Activated T-cell treated with anti-CD3 and anti-CD28 coated beads, Interleukin-2, amount 50 U/mL, for 1 hour (primary cell): ENCODE data around the gene SCYGR2.
"Not testable (repeated sequence)": the region's sequence is repeated elsewhere in the genome, so short reads cannot be mapped to it uniquely, and the experiment has no call there.

ENCODE experiments used
- DNase-seq: peaks from one replicate; pipeline ENCODE4 v3.0.0-alpha.2; 2020

The SCYGR2 gene, protein sequence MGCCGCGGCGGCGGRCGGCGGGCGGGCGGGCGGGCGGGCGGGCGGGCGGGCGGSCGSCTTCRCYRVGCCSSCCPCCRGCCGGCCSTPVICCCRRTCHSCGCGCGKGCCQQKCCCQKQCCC

DNA sequence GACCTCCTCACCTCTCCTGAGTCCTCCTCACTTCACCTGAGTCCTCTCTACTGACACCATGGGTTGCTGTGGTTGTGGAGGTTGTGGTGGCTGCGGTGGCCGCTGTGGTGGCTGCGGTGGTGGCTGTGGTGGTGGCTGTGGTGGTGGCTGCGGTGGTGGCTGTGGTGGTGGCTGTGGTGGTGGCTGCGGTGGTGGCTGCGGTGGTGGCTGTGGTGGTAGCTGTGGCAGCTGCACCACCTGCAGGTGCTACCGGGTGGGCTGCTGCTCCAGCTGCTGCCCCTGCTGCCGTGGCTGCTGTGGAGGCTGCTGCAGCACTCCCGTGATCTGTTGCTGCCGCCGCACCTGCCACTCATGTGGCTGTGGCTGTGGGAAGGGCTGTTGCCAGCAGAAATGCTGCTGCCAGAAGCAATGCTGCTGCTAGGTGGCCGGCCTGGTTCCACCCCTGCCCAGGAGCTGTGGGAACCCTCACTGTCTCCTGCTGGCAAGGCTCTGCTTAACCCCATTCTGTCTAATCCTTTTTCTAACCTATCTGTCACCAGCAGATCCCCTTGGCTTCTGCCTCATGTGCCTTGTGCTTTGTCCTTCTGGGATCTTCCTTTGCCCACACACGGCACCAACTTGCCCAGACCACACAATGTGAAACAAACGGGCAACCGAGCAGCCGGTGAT is at the start of gene SCYGR2:
Gene SCYGR2 (plus strand): TSS at position 59 of the 669 bp plus-strand sequence. CDS start 0 bp downstream, at position 59.
- not testable (repeated sequence) for DNase-seq

DNA sequence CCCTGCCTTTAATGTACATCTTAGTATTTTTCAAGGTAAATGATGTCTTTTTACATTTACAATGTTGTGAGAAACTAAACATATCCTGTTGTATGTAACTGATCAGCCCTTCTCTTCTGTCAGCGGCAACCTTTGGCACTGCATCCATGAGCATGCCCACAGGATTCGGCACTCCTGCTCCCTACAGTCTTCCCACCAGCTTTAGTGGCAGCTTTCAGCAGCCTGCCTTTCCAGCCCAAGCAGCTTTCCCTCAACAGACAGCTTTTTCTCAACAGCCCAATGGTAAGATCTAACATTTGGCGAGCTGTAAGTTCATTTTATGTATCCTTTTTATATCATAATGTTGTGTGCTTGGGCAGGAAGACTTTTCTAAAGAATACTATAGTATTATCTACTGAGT is 46.9 kb upstream of the SCYGR2 start:
- DNase-seq: no peak

DNA sequence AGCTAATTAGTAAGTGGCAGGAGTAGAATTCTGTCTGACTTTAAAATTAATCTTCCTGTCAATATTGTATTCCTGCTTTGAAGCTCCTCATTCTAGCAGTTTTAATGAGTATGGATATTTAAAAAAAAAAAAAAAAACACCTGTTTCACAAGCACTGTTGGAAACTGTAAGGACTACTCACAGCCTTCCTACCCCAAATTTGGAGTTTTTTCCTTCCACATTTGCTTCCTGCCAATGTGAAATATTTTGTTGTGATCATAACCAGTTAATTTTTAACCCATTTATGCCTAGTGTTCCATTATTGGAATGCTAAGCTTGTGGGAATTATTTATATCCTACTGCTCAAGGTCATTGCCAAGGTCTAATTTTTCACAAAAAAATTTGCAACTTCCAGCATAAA is 36.1 kb upstream of the SCYGR2 start:
- DNase-seq: no peak

DNA sequence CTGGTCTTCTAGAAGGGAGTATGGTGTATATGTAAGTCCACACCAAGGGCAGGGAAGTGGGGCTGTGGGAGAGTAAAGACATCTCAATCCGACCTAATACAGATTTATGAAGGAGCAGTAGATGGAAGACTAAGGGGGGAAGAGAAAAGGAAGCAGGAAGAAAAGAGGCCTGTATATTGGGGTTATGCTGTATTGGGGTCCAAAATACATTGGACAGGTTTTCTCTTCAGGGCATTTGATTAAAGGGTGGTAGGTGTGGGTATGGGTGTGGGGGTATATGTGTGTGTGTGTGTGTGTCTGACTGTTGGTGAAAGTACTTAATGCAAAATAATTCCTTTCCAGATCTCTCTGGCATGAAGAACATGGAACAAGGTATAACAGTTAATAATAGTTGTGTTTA is 33.6 kb upstream of the SCYGR2 start:
- no peak for DNase-seq

DNA sequence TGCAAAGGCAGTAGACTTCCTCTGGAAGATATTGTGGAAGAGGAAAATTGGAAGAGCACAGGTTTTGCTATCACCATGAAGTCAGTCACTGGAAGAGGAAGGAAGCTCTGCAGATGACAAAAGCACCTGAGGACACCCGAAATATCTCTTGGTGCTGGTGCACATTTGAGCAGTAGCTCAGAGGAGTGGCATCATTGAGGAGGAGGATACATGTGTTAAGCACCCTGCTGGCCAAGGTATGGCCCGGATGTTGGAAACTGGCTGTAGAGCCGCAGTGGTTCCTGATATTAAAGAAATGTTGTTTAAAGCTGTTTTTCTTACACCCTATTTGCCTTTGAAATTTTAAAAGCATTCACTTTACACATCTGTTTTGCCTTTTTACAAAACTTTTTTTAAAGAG is 32.7 kb upstream of the SCYGR2 start:
- no peak for DNase-seq

DNA sequence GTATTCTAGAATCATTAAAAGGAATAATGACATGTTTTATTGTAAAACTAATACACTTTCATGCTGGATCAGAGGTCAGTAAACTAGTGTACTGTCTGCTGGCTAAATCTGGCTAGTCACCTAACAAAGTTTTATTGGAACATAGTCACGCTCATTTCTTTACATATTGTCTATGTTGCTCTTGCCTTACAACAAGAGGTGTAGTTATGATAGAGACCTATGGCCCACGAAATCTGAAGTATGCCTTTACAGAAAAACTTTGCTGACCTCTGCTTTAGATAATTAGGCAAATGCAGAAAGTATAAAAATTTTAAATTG is 29.9 kb upstream of the SCYGR2 start:
- DNase-seq: no peak

DNA sequence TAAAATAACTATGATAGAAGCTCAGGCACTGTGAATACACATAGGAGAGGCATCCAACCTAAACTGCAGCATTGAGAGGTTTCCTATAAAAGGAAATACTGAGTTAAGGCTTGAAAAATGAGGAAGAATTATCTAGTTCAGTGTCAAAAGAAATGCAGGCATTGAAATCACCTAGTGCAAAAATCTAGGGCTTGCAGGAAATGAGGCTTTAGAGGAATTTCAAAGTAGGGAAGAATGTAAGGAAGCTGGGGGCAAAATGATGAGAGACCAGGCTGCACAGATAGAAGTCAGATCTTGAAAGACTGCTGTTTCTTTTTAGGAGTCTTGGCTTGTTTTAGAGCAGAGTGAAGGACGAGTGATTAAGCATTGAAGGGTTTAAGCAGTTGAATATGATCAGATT is 28.1 kb upstream of the SCYGR2 start:
- DNase-seq: no peak

DNA sequence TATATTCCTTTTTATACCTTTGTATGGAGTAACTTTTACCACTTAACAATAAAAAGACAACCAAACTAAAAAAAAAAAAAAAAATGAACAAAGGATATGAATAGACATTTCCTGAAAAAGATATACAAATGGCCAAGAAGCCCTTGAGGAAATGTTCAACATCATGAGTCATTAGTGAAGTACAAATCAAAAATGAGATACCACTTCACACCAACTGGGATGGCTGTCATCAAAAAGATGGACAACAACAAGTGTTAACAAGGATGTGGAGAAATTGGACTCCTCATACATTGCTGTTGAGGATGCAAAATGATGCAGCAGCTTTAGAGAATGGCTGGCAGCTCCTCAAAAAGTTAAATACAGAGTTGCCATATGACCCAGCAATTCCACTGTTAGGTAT is 22.6 kb upstream of the SCYGR2 start:
- no peak for DNase-seq

DNA sequence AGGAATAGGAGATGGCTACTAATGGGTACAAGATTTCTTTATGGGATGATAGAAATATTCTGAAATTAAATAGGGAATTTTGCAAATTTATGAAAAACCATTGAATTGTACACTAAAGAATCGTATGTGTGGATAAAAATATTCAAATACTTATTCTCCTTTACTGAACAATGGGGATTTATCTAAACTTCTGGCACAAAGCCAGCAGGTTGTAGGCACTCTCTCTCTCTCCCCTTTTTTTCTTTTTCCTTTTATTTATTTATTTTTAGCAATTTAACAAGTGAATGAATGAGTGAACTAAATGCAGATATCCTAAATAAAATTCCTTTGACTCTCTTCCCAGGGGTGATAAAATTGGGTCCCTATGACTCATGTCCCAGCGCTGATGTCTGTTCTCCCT is 21.9 kb upstream of the SCYGR2 start:
- DNase-seq: no peak

DNA sequence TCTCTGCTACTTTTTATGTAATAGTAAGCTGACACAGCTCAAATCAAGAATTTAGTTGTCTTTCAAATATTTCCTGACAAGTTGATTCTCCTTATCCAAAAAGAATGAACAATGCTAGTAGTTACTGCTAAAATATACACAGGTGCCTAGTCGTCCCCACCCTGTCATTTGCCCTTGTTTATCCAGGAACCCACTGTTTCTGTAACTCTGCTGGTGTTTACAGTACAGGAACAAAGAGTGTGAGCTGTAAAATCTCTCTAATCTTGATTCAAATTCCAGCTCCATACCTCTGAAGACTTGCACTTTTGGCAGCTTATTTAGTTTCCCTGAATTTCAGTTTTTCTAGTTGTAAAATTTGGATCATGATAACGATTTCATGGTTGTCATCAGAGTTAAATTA is 21.1 kb upstream of the SCYGR2 start:
- no peak for DNase-seq

DNA sequence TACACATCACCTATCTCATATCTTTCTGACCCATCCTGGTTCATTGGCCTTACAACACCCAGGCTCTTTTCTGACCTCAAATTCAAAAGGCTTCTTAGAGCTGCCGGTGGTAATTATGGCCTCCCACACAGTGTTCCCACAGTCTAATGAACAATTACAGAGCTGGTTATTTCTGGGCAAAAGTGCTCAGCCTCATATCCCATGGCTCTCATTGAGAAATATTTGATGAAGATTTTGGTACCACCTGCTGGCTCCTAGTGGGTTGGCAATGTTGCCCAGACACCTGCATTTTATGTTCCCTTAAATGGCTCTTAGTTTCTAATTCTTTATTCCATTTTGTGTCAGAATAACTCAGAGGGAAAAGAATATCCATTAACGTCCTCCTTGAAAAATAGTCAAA is 20.1 kb upstream of the SCYGR2 start:
- no peak for DNase-seq

DNA sequence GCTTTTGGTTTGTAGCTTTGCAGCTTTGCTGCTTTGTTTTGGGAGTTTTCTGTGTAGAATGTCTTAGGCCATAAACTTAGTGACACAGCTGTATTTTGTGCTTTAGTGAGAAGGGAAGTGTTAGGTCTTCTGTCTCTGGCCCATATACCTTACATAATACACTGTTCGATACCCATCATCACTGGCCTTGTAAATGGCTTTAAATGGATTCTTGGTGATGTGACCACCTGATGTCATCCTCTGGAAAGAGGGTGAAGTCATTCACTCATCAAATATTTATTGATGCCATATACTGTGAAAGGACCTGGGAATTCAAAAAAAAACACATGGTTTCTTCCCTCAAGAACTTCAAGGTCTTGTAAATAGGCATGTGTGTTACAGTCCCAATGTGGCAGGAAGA is 18.9 kb upstream of the SCYGR2 start:
- DNase-seq: no peak

DNA sequence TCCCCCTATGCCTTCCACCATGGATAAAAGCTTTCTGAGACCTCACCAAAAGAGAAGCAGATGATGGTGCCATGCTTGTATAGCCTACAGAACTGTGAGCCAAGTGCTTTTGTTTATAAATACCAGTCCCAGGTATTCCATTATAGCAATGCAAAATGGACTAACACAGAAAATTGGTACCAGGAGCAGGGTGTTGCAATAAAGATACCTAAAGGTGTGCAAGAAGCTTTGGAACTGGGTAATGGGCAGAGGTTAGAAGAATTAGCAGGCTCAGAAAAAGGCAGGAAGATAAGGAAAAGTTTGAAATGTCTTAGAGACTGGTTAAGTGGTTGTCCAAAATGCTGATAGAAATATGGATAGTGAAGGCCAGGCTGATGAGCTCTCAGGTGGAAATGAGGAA is 16.3 kb upstream of the SCYGR2 start:
- no peak for DNase-seq

DNA sequence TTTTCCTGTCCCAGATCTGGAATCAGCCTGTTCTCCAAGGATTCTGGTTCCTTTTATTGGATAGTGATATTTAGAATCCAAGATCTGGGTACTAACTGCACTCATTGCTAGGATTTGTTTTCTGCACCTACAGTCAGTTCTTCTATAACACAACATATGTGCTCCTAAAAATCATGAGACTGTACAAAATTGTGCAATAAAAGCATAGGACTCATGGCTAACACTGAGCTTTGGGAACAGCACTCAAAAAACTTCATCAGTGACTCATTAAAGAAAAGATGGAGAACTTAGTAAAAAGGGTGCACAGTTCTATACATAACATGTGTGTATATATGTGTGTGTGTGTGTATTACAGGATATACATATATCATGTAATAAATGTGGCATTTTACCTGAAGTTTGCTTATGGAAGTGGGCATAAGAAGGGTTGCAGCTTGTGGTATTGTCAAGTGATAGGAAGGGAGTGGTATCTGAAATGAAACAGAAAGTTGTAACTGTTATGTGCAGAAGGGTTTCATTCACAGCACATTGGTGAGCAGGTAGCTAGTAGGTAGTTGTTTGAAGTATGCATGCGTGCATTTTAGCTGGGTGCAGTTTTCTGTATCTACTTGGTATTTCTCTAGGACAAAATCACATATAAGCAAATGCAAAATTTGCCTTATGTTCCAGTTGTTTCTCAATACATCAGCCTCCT is 5.9 kb upstream of the SCYGR2 start:
- no peak for DNase-seq

DNA sequence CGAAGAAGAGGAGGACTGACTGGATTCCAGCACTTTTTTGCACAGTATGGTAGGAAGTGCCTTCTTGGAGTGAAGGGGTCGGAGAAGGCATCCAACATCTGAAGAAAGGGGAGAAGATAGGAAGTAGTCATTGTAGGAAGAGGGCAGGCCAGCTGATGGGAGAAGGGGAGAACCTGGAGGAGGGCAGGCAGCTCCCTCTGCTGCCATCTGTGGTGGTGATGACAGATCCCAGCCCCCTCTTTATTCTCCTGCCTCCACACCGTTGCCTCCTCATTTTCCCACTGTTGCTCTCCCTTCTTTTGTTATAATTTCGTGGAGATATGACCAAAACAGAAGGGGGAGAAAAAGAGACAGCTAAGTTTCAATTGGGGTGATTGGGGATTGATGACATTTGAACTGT is 2.9 kb upstream of the SCYGR2 start:
- DNase-seq: no peak

DNA sequence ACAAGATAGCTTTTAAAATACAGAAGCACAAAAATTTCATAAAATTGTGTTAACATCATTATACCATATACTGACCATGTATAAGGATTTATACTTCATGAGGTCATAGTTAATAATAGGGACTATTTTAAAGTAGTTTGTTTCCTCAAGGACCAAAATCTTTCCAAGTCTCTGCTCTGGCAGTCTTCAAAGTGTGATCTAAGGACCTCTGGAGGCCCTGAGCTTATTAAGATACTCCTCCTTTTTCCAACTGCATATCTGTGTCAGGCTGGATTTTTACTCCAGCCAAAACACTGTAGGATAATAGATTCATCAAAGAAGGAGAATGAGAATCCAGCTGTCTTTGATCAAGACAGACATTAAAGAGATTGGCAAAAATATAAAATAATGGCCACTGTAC is 1.7 kb upstream of the SCYGR2 start:
- no peak for DNase-seq

DNA sequence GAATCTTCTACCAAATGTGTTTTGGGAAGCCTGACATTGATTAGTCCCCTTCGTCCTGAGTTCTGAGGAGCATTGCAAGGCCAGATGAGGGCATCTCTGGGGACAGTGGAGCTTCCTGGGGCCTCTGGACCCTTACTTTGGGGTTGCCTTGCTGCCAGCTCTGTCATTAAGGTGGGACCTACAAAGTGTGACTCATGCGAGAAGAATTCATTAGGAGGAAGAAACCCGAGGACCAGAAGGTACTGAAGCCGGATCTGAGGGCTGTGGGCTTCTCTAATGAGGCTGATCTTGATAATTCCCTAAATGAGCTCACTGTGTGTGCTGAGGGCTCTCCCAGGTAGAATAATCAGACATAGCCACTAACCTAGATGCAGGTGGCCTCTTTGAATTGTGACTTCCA is 695 bp upstream of the SCYGR2 start:
- no peak for DNase-seq

DNA sequence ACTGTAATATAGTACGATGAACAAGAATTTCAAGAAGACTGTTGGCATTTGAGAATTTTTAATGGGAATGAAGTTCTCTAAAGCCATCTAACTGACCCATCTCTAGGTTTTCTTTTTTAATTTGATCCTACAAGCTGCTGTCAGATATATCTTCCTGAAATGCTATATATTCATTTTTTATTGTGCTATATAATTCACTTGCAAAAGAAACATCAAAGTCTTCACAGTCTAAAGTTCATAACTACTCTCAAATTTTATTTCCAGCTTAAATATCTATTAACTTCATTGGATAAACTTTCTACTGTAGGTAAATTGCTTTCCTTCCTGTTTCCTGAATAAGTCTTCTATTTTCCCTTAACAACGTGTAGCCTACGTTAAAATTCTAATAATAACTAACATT is 3.7 kb downstream of the SCYGR2 start:
- no peak for DNase-seq

DNA sequence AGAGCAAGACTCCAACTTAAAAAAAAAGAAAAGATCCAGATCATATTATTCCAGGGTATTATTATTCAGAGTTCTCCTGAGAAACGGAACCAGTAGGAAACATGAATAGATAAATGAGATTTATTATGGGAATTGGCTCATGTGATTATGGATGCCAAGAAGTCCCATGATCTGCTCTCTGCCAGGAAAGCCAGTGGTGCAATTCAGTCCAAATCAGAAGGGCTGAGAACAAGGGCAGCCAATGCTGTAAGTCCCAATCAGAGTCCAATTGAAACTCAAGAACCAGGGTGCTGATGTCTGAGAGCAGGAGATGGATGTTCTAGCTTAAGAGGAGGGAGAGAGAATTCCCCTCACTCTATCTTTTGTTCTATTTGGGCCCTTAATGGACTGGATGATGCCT is 7.8 kb downstream of the SCYGR2 start:
- no peak for DNase-seq

DNA sequence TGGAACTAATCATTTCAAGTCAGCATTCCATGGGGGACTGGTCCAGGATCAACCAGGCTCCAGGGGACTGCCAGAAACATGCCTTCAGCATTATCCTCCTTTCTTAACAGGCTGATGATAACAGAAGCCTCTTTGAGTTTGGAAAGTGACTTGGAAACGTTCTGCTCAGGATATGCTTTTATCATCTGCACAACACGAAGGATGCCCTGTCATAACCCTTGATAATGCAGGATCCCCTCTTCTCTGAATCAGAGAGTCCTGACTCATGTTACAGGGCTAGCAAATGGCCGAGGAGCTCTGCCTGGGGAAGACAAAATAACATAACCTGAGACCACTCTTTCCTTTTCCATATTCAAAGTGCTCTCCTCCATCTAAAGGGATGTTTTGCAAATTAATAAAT is 9.2 kb downstream of the SCYGR2 start:
- no peak for DNase-seq

DNA sequence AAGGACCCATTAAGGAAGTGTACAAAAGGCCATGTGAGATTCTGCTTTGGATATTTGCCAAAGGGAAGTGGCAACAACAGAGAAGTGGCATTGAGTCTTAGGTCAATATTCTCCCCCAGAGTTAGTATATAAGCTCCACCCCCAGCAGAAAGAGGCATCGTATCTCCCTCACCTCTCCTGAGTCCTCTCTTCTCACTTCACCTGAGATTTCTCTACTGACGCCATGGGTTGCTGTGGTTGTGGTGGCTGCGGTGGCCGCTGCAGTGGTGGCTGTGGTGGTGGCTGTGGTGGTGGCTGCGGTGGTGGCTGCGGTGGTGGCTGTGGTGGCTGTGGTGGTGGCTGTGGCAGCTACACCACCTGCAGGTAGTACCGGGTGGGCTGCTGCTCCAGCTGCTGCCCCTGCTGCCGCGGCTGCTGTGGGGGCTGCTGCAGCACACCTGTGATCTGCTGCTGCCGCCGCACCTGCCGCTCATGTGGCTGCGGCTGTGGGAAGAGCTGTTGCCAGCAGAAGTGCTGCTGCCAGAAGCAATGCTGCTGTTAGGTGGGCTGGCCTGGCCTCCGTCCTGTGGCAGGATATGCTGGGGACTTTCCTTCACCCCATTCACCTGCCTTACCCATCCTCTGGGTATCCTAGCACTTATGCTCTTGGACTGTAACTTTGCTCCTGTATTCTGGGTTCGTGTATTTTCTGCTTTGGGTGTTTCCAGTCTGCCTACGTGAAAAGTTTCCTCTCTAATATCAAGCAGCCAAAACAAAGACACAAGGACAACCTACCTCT is 10.1 kb downstream of the SCYGR2 start:
- DNase-seq: peak; percentile 24

DNA sequence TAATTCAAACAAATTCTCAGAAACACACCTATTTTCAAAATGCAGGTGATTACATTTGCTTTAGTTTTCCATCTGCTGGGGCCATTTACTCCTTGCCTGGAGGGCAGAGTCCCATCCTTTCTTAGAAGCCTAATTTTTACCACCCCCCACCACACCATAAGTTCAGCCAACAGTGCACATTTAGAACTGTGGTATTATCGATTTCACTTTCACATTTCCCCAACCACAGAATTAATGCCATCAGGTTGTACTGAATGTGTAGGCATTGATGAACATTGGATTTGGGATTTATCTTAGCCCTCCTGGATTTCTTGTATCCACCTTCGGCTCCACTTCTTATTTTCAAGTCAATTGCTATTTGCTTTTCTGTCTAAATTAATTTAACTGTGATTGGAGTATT is 11.4 kb downstream of the SCYGR2 start:
- DNase-seq: no peak

DNA sequence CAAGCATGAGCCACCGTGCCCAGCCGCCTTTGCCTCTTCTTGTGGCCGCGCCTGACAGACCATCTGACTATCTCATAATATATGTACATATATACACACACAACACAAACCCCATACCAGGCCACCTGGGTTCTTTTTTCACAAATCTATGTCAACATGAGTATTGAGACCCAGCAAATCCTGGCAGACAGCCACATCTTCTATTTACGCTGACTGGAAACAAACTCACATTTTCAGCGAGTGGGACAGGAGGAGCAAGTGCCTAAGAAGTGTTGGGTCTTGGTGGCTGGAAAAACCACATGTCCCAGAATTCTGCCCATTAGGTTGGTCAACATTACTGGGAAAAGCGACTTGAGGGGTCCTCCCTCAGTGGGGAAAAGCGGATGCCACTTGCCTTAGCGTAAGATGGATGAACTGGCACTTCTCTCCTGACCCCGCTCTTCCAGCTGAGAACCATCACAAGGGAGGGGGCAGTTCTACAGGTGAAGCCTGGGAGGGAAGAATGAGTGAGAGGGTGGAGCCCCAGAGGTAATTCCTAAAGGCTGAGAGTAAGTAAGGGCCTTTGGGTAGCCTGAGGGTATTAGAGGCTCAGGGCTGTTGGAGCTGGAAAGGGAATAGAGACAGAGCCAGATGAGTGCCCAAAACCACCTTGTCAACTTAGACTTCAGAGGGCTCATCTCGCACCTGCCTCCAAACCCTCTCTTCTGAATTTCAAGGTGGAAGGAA is 14.0 kb downstream of the SCYGR2 start:
- no peak for DNase-seq
